C4-2B (cell line): ENCODE results near the gene TSFM.

Experiments used
- H3K27ac ChIP-seq: fragments of 450-650 bp; 2 replicates; pipeline ENCODE4 v1.5.1; 2017
- ZFX ChIP-seq: fragments of 450-650 bp; IDR thresholded peaks from 2 replicates; pipeline ENCODE4 v1.6.1; 2017
- TF ChIP-seq, protein P1 (sequence below): fragments of 450-650 bp; conservative IDR thresholded peaks from 2 replicates; pipeline ENCODE4 v1.5.1; 2017; ENCODE audit warnings: mild to moderate bottlenecking

Gene TSFM

DNA sequence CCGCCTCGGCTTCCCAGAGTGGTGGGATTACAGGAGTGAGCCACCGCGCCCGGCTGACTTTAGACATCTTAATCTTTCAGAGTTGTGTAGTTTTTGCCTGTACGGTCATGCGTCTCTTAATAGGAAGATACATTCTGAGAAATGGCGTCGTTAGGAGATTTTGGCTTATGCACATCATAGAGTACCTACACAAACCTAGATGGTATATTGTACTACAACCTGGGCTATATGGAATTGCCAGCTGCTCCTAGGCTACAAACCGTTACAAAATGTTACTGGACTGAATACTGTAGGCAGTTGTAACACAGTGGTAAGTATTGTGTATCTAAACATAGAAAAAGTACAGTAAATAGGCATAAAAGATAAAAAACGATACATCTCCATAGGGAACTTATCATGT, 1.3 kb downstream of the TSFM start:
- H3K27ac ChIP-seq, result no peak overlapping the region
- TF ChIP-seq, protein P1, sequence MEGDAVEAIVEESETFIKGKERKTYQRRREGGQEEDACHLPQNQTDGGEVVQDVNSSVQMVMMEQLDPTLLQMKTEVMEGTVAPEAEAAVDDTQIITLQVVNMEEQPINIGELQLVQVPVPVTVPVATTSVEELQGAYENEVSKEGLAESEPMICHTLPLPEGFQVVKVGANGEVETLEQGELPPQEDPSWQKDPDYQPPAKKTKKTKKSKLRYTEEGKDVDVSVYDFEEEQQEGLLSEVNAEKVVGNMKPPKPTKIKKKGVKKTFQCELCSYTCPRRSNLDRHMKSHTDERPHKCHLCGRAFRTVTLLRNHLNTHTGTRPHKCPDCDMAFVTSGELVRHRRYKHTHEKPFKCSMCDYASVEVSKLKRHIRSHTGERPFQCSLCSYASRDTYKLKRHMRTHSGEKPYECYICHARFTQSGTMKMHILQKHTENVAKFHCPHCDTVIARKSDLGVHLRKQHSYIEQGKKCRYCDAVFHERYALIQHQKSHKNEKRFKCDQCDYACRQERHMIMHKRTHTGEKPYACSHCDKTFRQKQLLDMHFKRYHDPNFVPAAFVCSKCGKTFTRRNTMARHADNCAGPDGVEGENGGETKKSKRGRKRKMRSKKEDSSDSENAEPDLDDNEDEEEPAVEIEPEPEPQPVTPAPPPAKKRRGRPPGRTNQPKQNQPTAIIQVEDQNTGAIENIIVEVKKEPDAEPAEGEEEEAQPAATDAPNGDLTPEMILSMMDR, result no peak
- no peak for TF ChIP-seq ZFX

DNA sequence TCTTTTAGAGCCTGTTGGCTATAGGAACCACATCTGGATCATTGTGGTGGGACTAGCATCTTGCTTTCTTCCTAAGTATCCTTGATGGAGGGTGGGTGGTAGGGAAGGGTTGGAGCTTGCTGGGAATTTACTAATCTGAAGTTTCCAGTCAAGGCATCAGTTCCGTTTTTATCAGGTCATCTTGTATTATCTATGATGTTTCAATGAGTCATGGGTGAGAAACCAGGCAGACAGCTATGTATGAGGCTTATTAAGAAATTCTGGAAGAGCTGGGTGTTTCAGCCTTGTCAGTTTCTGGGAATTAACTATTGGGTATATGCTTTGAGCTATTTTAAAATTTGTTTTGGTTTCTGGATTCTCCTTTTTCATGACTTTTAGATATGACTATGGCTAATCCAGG, 11.3 kb downstream of the TSFM start:
- H3K27ac ChIP-seq, result no peak overlapping the region
- no peak for TF ChIP-seq ZFX
- TF ChIP-seq, protein P1, result no peak

GRCh38 chr12:57795354-57795753, 12.8 kb downstream of the TSFM start:
- no peak overlapping the region for H3K27ac ChIP-seq
- TF ChIP-seq, protein P1, result no peak
- no peak for TF ChIP-seq ZFX

GRCh38 chr12:57796996-57797395, 14.4 kb downstream of the TSFM start:
- TF ChIP-seq, protein P1, result no peak
- no peak for TF ChIP-seq ZFX
- no peak overlapping the region for H3K27ac ChIP-seq

DNA sequence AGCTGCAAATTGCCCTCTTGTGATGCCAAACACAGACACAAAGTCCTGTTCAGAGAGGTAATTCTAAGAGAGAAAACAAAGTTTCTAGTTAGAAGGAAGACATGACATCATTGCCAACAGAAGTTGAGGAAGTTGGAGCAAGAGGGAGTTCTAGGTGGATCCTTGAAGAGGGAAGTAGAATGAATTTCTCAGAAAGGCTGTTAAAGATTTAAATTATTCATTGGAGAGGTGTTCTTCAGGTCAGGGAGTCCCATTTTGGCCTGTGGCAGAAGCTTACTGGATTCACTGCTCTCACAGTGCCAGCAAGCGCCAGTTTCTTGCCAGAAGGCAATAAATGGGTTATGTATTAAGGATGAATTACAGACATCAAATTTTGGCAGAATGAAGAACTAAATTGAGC, 15.3 kb downstream of the TSFM start:
- TF ChIP-seq, protein P1, result no peak
- TF ChIP-seq ZFX, result no peak
- H3K27ac ChIP-seq, result no peak overlapping the region

GRCh38 chr12:57800965-57801364, 18.4 kb downstream of the TSFM start:
- H3K27ac ChIP-seq, result no peak overlapping the region
- TF ChIP-seq, protein P1, result no peak
- TF ChIP-seq ZFX, result no peak

GRCh38 chr12:57802607-57803006, 20.0 kb downstream of the TSFM start:
- no peak overlapping the region for H3K27ac ChIP-seq
- no peak for TF ChIP-seq ZFX
- TF ChIP-seq, protein P1, result no peak
